ENCODE measurements around the gene MRPL48.
A peak's percentile ranks its signal among the peaks of the same experiment; 100 is the strongest.
"Not testable (repeated sequence)": the region's sequence is repeated elsewhere in the genome, so short reads cannot be mapped to it uniquely, and the experiment has no call there.

The MRPL48 gene

DNA sequence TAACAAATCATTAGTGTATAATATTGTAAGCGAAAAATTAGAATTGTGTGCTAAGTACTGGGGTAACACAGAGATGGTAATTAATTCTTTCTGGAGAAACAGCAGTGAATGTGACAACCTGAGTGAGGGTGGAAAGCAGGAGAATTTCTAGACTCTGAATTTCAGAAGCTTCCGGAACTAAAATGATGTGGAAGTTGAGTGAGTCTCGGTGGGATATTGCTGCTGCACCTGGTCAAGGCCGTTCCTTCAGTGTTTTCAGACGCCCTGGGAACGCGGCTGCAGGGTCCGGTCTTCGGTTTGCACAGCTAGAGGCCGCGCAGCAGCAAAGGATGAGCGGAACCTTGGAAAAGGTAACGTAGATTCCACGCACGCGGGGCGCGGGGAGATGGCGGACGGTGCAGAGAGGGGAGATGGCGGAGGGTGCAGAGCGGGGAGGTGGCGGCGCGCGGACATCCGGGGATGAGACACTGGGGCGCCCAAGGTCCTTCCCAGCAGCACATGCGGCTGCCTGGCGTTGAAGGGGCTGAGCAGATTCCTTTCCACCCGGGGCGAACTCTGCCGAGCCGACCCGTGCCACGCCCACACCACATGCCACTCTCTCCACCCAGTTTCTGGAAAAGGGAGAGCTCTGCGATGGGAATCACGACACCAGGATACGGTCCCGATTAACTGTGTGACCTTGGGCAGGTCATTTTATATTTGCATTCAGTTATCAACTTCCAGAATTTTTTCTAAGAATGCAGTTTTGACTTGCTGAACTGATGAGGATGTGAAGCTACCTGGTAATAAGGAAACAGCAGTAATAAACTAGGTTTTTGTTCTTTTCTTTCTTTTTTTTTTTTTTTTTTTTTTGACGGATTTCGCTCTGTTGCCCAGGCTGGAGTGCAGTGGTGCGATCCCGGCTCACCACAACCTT lies at the start of gene MRPL48:
Gene MRPL48, plus strand, starts transcription at position 232 of the 916 bp plus-strand sequence. Its CDS starts 98 bp downstream, at position 330.
- peak; percentile 82 for DNase-seq (ENCODE audit: low read depth)

GRCh38 chr11:73743045-73743444 lies 44.6 kb upstream of the MRPL48 start:
- no peak for DNase-seq (ENCODE audit: low read depth)

GRCh38 chr11:73746701-73747100 lies 41.0 kb upstream of the MRPL48 start:
- DNase-seq (ENCODE audit: low read depth) = no peak

DNA sequence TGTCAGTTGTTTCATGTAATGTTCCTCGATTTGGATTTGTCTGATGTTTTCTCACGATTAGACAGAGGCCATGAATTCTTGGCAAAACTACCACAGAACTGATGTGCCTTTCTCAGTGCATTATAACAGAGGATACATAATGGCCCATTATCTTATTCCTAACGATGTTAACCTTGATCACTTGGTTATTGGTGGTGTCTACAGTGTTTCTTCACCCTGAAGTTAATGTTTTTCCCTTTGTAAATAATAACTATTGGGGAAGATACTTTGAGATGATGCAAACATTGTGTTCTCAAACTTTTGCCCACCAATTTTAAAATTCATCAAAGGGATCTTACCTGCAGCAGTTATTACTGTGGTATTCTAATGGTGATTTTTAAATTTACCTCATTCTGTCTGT lies 39.9 kb upstream of the MRPL48 start:
- DNase-seq (ENCODE audit: low read depth) = no peak

- no peak for DNase-seq (ENCODE audit: low read depth)
Observed at GRCh38 chr11:73748300-73748699, 39.4 kb upstream of the MRPL48 start.

DNA sequence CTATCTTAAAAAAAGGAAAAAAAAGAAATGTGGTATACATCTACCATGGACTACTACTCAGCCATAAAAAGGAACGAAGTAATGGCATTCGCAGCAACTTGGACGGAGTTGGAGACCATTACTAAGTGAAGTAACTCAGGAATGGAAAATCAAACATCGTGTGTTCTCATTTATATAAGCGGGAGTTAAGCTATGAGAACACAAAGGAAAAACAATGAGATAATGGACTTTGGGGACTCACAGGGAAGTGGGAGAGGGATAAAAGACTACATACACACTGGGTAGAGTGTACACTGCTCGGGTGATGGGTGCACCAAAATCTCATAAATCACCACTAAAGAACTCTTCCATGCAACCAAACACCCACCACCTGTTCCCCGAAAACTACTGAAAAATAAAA lies 38.6 kb upstream of the MRPL48 start:
- no peak for DNase-seq (ENCODE audit: low read depth)

- DNase-seq (ENCODE audit: low read depth) = no peak
Observed at GRCh38 chr11:73750228-73750627, 37.4 kb upstream of the MRPL48 start.

DNA sequence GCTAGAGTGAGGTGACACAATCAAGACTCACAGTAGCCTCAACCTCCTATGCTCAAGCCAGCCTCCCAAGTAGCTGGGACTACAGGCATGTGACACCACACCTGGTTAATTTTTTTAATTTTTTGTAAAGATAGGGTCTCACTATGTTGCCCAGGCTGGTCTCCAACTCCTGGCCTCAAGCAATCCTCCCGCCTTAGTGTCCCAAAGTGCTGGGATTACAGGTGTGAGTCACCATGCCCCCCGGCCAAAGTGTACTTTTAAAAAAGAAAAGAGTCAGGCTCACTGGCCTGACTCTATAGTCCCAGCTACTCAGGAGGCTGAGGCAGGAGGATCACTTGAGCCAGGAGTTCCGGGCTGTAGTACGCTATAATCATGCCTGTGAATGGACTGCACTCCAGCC lies 36.8 kb upstream of the MRPL48 start:
- DNase-seq (ENCODE audit: low read depth) = not testable (repeated sequence)

- DNase-seq (ENCODE audit: low read depth) = no peak
Observed at GRCh38 chr11:73752216-73752867, 35.3 kb upstream of the MRPL48 start.

- no peak for DNase-seq (ENCODE audit: low read depth)
Observed at GRCh38 chr11:73752903-73753302, 34.8 kb upstream of the MRPL48 start.

- no peak for DNase-seq (ENCODE audit: low read depth)
Observed at GRCh38 chr11:73753938-73754337, 33.7 kb upstream of the MRPL48 start.

GRCh38 chr11:73755670-73756069 lies 32.0 kb upstream of the MRPL48 start:
- DNase-seq (ENCODE audit: low read depth) = no peak

DNA sequence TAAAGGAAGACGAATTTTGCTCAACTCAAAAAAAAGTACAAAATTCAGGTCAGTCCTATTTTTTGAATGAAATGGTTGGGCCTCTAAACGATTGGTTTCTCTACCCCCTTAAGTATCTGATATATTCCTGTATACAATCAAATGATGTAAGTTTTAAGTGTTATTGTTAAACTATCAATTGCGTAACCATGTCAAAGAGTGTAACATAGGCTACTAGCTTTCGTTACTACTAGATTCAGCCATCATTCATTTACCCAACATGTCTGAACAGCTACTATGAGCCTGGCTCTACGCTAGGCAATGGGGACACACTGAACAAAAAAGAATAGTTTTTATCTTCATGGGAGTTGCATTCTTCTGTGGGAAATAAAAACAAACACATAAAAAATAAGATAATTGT lies 30.1 kb upstream of the MRPL48 start:
- no peak for DNase-seq (ENCODE audit: low read depth)

DNA sequence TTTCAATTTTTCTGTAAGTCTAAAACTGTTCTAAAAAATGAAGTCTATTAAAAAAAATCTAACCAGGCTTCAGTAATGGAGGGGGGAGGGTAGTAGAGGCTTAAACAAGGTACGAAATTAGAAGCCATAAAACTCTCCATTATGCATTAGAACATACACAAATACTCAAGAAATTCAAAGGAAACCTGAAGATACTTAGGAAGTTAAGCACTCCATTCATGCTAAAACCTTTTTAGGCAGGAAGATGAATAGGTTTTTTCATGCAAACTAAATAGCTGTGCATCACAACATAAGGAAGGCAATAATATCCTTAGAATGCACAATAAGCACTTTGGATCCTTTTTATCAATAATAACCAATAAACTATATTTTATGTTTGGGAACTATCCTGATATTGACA lies 29.2 kb upstream of the MRPL48 start:
- no peak for DNase-seq (ENCODE audit: low read depth)

DNA sequence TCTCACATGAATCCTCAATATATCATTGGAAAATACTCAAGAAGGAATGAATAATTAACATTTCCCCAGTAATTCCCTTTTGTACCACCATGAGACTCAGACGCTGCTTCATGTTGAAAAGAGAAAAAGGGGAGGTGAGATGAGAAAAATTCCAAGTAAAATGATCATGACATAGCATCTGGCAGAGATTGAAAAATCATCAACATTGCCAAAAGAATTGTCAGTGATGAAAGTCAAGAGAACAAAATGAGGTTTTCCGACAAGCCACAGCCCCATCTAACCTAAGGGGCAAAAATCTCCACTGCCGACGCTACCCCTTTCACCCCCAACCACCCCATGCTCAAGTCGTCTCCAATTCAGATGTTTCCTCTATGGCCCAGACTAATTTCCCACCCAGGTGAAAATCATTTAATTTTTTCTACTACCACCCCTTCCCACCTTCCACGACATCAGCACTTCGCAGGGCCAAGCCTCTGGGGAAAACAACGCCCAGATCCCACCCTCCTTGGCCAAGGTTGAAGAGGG lies 28.0 kb upstream of the MRPL48 start:
- peak; percentile 32 for DNase-seq (ENCODE audit: low read depth)

- DNase-seq (ENCODE audit: low read depth) = peak; percentile 11
Observed at GRCh38 chr11:73760135-73760678, 27.5 kb upstream of the MRPL48 start.

GRCh38 chr11:73760679-73761402 lies 26.8 kb upstream of the MRPL48 start, which contains the start of gene RAB6A:
TSS of gene RAB6A (minus strand) at chr11:73761074. CDS start at chr11:73760635, 439 bp downstream.
- peak; percentile 100 for DNase-seq (ENCODE audit: low read depth)

DNA sequence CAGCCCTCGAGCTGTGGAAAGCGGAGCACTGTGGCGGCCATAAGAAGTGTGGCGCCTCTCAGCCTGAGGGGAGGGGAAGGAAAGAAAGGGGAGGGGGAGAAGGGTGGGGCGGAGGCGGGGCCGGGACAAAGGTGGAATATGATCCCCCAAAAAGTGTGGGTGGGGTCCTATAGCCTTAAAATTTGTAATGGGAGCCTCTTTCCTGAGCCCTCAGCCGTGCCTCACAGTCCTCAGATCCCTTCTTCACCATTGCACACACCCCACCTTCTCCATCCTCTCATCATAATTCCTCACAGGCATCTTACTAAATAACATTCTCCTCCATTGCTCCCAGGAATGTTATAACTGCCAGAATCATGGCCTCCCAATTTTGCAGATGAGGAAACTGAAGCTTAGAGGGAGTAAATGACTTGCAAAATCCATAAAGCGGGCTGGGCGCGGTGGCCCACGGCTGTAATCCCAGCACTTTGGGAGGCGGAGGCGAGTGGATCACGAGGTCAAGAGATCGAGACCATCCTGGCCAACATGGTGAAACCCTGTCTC lies 26.2 kb upstream of the MRPL48 start:
- DNase-seq (ENCODE audit: low read depth) = no peak

DNA sequence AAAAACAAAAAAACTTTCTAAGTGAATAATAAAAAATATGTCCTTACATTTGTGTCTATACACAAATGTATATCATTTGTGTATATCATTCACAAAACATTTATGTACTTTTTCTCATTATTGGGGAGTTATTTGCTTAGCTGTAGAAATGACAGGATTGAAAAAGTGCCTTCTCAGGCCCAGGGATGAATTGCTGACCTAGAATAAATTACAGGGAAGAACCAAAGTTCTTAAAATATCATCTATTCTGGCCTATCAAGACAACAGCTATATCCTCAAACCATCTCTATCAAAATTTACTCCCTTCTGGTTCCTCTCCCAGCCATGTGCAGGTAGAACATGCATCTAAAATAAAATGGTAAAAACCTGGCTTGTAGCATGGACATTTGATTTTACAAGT lies 24.9 kb upstream of the MRPL48 start:
- no peak for DNase-seq (ENCODE audit: low read depth)

- no peak for DNase-seq (ENCODE audit: low read depth)
Observed at GRCh38 chr11:73766763-73767162, 20.9 kb upstream of the MRPL48 start.

GRCh38 chr11:73770811-73771210 lies 16.9 kb upstream of the MRPL48 start:
- not testable (repeated sequence) for DNase-seq (ENCODE audit: low read depth)

Data from stromal cell of bone marrow (primary cell).